Omental fat pad (tissue), 4 donors: Measurements from ENCODE around the gene ZC3HAV1. TPM values are rescaled to one million over a fixed set of nuclear protein-coding genes. Genes with fewer than 3 reads are reported as not detected.
"Not testable (repeated sequence)": the region's sequence is repeated elsewhere in the genome, so short reads cannot be mapped to it uniquely, and the experiment has no call there.

Experiments
- ATAC-seq: fragments of 150-250 bp; one replicate; pipeline ENCODE4 v1.9.1; 2016; ENCODE audit warnings: mild to moderate bottlenecking, moderate library complexity; ENCODE audit not compliant: low FRiP score
- DNase-seq: peaks from one replicate; pipeline ENCODE4 v3.0.0-alpha.2; 2019; ENCODE audit warnings: low spot score
- total RNA-seq, 4 donors: library from RNA; depleted of rRNA; stranded (reverse); fragments of >200 nt; gene quantifications; one replicate each; pipeline ENCODE4 v1.1.0, GENCODE V29; 2016
- TF ChIP-seq, protein P1 (sequence below), 3 donors: fragments of 450-650 bp; IDR thresholded peaks; one replicate each; pipeline ENCODE4 v1.5.1; 2016 to 2017; ENCODE audit warnings: antibody characterized with exemption in 3 of 3, mild to moderate bottlenecking in 3 of 3, moderate library complexity in 2 of 3

The ZC3HAV1 gene
- total RNA-seq, 4 donors from 2014 or later, result 31.3 to 58.8 (median 50.8) TPM

DNA sequence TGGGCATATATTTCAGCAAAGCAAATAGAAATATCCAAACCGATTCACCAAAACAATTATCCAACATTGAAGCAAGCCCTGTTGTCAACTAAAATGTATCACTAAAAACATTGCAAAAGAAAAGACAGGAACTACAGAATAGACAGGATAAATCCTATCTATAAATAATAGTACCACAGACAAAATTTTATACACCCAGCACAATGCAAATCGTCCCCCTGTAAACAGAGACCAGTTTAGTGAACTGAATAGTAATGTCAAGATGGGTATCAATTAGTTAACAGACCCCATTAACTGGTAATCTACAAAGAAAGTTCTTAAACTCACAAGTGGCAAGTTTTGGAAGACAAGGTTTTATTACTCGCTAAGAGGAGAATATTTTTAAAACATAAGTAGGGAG, 4.0 kb downstream of the ZC3HAV1 start:
- ATAC-seq, result no peak
- TF ChIP-seq, protein P1, sequence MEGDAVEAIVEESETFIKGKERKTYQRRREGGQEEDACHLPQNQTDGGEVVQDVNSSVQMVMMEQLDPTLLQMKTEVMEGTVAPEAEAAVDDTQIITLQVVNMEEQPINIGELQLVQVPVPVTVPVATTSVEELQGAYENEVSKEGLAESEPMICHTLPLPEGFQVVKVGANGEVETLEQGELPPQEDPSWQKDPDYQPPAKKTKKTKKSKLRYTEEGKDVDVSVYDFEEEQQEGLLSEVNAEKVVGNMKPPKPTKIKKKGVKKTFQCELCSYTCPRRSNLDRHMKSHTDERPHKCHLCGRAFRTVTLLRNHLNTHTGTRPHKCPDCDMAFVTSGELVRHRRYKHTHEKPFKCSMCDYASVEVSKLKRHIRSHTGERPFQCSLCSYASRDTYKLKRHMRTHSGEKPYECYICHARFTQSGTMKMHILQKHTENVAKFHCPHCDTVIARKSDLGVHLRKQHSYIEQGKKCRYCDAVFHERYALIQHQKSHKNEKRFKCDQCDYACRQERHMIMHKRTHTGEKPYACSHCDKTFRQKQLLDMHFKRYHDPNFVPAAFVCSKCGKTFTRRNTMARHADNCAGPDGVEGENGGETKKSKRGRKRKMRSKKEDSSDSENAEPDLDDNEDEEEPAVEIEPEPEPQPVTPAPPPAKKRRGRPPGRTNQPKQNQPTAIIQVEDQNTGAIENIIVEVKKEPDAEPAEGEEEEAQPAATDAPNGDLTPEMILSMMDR (IDR thresholded peaks at IDR 0.05), result no peak
- no peak for DNase-seq

DNA sequence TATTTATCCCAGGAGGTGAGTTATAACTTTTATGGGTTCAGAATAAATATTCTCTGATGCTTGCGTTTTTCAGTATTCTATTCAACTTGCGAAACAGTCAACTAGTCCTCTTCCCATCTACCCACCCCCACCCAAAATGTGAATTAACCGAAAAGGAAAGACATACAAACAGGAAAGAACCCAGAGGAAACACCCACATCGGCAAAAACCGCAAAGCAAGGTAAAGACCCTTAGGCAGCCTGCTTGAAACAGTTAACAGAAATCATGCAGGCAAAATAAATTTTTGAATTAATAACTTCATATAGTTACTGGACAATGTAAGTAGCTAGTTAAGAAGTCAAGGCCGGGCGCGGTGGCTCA, 5.4 kb downstream of the ZC3HAV1 start:
- ATAC-seq (no peak), DNase-seq (no peak)
- TF ChIP-seq, protein P1 (IDR thresholded peaks at IDR 0.05), result no peak

DNA sequence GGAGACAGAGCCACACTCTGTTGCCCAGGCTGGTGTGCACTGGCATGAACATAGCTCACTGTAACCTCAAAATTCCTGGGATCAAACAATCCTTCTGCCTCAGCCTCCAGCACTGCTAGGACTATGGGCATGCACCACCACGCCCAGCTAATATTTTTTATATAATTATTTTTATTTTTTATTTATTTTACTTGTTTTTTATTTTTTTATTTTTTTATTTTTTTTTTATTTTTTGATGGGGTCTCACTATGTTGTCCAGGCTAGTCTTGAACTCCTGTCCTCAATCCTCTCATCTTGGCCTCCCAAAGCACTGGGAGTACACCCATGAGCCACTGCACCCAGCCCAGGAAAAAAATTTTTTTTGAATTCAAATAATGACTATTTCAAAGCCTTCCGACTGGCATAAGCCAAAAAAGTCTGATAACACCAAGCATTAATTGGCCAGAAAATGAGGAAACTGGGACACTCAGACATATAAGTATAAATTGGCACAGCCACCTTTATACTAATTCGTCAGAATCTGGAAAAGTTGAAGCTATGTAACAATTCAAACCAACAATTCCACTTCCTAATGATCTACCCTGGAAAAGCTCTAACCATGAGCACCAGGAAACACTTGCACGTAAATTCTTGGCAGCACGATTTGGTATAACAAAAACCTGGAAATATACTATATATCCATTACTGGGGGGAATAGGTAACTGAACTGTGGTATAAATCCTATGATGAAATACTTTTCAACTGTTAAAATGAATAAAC, 6.3 kb downstream of the ZC3HAV1 start:
- ATAC-seq, result no peak
- TF ChIP-seq, protein P1 (IDR thresholded peaks at IDR 0.05), result no peak
- DNase-seq, result no peak

DNA sequence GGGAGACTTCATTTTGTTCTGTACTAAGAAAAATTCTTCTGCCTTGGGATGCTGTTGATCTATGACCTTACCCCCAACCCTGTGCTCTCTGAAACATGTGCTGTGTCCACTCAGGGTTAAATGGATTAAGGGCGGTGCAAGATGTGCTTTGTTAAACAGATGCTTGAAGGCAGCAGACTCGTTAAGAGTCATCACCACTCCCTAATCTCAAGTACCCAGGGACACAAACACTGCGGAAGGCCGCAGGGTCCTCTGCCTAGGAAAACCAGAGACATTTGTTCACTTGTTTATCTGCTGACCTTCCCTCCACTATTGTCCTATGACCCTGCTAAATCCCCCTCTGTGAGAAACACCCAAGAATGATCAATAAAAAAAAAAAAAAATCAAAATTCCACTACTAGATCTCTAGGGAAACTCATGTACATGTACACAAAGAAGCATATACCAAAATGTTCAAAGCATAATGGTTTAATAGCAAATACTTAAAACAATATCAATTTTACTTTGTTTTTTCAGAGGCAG, 7.8 kb downstream of the ZC3HAV1 start:
- ATAC-seq, result not testable (repeated sequence)

DNA sequence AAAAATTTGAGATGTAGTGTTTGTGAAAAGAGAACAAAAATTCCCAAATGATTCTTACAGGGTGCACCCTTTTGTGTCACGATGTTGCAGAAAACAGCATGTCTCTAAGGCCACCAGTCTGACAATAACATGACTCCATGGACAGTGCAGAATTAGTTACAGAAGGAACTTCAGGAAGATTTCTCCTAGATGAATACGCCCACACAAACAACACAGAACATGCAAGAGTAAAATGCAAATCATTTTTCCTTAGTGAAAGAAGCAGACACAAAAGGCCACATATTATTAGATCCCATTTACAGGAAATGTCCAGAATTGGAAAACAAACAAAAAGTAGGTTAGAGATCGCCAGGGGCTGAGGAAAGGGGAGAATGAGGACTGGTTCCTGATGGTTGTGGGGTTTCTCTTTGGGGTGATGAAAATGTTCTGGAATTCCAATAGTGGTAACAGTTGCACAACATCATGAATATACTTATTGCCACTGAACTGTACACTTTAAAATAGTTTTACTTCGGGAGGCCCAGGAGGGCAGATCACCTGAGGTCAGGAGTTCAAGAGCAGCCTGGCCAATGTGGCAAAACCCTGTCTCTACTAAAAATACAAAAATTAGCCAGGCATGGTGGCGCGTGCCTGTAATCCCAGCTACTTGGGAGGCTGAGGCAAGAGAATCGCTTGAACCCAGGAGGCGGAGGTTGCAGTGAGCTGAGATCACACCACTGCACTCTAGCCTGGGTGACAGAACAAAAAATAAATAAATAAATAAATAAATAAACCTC, 10.2 kb downstream of the ZC3HAV1 start:
- TF ChIP-seq, protein P1 (IDR thresholded peaks at IDR 0.05), result no peak
- ATAC-seq (no peak), DNase-seq (no peak)

More for the DNA sequence above, 7.8 kb downstream of the ZC3HAV1 start:
- not testable (repeated sequence) for DNase-seq

DNA sequence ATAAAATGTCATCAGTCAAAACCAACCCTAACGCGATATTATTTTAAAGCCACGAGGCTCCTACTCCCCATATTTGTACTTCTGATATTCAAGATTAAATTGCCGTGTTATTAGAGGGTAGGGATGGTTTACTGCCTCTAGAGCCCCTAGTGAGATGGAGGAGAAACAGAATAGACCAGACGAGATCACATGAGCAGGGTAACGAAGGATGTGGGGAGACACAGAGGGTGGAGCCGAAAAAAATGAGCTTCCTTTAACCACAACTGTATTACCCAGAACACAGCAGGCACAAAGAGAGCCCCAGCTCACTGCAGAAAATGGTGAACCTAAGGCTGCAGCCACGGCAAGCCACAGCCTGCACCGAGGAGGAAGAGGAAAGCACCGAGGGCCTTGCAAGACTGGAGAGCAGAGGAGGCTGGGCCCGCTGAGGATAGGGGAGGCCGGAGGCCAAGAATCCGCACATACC, 14.3 kb downstream of the ZC3HAV1 start:
- TF ChIP-seq, protein P1 (IDR thresholded peaks at IDR 0.05), result no peak
- ATAC-seq, result no peak
- no peak for DNase-seq

DNA sequence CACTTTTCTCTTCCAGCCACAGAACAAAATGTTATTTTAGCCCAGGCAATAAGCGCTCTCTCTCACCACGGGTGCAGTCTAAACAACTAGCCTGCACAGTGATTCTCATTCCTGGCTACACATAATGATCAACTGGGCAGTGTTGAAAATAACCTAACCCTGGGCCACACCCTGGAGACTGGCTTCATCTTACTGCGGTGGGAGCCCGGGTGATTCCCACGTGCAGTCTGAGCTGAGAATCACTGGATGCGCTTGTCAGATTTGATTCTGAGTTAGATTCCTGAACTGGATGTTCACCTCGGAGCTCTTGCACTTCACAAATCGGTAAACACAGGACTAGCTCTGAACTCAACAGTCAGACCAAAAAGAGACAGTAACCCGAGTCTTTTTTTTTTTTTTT, 14.9 kb downstream of the ZC3HAV1 start:
- DNase-seq (no peak), ATAC-seq (no peak)
- TF ChIP-seq, protein P1 (IDR thresholded peaks at IDR 0.05), result no peak
